DMS 273 treated with DMSO at 0.1 percent for 48 hours (cell line): Measurements from ENCODE around the gene CCDC57.
"Not testable (repeated sequence)": the region's sequence is repeated elsewhere in the genome, so short reads cannot be mapped to it uniquely, and the experiment has no call there.

ENCODE experiments used
- DNase-seq: peaks from one replicate; lab custom pipeline; 2025; lab: John Stamatoyannopoulos, UW

Gene CCDC57, protein sequence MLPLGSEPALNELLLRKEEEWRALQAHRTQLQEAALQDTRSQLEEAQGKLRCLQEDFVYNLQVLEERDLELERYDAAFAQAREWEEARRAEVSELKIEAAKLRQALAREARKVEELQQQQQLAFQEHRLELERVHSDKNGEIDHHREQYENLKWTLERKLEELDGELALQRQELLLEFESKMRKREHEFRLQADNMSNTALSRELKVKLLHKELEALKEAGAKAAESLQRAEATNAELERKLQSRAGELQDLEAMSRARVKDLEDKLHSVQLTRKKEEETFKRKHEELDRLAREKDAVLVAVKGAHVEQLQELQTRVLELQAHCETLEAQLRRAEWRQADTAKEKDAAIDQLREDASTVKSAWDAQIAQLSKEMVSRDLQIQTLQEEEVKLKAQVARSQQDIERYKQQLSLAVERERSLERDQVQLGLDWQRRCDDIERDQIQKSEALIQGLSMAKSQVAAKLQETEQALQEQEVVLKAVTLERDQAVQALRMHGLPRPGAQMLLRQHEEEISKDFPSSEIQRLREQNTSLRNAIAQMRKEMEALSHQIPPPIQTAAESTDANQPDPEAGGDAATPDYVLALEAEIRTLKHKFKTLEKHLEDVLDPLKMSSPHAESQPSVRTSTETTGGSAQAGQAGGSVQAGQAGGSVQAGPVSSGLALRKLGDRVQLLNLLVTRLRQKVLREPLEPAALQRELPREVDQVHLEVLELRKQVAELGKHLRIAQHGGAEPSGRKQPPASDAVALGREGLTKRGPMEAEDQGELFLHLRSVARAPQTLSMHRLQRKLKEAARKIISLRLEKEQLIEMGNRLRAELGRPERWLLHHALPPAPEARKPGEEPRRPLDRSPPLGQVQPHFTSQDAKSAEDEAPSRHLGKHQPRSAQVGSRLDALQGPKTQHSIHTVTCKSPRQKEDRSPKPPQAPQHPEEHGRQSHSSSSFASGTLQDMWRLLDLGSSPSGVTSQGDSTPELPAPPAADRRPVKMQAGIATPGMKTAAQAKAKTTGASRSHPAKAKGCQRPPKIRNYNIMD

DNA sequence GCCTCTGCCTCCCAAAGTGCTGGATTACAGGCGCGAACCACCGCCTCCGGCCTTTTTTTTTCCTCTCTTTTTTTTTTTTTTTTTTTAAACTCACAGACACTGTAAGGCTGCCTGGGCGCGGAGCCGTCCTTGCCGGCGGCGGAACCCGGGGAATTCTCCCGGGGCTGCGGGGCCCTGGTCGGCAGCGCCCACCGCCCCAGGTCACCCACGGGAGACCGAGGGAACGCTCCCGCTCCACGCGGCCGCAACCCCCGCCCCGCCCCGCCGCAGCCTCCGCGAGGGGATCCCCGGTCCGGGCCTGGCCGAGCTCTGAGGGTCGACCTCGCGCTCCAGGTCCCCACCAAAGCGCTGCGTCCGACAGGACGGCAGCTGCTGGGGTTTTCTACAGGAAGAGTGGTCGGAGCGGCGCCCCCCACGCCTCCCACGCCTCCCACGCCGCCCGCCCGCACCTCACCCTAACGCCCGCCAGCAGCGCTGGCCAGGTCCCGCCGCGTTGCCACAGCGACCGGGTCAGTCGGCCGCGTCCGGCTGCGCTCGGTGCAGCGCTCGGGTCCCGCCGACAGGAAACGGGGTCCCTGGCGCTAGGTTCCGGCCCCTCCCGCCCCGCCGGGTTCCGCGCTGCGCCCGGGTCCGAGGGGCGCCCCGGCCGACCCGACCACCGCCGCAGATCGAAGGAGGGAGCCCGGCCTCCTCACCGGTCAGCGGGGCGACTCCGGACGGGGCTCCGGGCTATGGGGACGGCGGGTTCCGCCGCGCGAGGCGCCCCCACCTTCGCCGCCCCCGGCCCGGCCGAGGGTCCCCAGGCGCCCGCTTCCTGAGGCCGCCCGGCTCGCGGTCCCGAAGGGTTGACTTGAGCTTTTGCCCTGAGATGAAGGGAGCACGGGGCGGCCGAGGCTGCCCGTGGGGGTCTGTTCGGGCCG is at the start of gene CCDC57:
CCDC57 (minus strand) TSS at position 512 of the 920 bp plus-strand sequence. CDS start 10,898 bp downstream, outside the sequence.
- DNase-seq: no peak

GRCh38 chr17:82262344-82262743 is 49.7 kb upstream of the CCDC57 start:
- DNase-seq: no peak

DNA sequence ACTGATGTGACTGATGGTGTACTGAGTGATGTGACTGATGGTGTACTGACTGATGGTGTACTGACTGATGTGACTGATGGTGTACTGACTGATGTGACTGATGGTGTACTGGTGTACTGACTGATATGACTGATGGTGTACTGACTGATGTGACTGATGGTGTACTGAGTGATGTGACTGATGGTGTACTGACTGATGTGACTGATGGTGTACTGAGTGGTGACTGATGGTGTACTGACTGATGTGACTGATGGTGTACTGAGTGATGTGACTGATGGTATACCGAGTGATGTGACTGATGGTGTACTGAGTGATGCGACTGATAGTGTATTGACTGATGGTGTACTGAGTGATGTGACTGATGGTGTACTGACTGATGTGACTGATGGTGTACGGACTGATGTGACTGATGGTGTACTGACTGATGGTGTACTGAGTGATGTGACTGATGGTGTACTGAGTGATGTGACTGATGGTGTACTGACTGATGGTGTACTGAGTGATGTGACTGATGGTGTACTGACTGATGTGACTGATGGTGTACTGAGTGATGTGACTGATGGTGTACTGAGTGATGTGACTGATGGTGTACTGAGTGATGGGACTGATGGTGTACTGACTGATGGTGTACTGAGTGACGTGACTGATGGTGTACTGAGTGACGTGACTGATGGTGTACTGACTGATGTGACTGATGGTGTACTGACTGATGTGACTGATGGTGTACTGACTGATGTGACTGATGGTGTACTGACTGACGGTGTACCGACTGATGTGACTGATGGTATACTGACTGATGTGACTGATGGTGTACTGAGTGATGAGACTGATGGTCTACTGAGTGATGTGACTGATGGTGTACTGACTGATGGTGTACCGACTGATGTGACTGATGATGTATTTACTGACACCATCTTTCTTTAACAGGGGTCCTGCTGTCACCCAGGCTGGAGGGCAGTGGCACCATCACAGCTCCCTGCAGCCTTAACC is 47.6 kb upstream of the CCDC57 start:
- DNase-seq: not testable (repeated sequence)

DNA sequence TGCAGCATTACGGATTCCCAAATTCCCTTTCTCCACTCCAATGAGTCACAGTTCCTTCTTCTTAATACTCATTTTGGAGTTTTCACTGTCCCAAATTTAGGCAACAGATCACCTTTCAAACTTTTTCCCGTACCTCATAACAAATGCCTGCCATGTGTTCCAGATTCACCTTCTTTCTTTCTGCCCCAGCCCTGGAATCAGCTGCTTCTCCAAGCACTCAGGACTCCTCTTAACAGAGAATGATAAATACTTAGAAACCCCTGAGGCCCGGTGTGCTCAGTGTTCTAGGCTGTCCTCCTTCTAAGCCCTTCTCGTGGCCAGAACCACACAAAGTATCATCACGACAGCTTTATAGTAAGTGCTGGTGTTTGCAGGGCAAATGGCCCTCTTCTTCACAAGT is 45.9 kb upstream of the CCDC57 start:
- no peak for DNase-seq

DNA sequence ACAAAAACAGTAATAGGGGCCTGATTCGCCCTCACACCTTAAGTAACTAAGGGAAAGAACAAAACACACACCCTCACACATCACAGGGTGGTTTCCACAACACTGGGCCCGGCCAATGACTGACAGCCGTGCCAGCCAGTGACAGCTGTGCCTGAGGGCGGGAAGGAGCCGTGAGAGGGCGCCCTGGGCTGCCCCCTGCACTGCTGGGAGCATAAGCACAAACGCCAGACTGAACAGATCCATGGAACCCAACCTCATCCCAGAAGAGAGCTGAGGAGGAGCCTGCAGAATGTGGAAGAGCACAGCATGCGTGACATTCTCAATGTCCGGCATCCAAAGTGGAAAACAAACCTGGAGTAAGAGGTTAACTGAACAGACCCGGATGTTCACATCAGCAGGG is 44.8 kb upstream of the CCDC57 start:
- no peak for DNase-seq

DNA sequence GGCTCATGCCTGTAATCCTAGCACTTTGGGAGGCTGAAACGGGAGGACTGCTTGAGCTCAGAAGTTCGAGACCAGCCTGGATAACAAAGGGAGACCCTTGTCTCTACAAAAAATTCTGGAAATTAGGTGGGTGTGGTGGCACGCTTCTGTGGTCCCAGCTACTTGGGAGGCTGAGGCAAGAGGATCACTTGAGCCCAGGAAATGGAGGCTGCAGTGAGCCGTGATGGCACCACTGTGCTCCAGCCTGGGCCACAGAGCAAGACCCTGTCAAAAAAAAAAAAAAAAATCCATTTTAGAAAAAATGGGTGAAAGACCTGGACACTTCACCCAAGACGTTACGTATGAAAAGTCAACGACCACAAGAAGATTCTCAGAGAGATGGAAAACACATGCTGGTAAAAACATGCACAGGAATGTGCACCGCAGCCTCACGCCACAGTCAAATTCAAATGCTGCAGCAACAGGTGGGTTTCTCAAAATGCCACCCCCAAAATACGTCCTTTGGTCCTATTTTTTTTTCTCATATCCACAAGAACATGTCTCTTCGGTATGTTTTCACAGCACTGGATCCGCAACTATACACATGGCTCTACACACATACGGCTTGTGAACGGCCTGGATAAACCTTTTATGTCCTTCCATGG is 43.7 kb upstream of the CCDC57 start:
- no peak for DNase-seq

- no peak for DNase-seq
Observed at GRCh38 chr17:82255402-82255972, 42.8 kb upstream of the CCDC57 start.

- not testable (repeated sequence) for DNase-seq
Observed at GRCh38 chr17:82254746-82255145, 42.1 kb upstream of the CCDC57 start.

DNA sequence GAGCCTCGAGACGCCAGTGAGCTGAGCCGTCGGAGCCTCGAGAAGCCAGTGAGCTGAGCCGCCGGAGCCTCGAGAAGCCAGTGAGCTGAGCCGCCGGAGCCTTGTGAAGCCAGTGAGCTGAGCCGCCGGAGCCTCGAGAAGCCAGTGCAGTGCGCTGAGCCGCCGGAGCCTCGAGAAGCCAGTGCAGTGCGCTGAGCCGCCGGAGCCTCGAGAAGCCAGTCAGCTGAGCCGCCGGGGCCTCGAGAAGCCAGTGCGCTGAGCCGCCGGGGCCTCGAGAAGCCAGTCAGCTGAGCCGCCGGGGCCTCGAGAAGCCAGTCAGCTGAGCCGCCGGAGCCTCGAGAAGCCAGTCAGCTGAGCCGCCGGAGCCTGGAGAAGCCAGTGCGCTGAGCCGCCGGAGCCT is 41.5 kb upstream of the CCDC57 start:
- DNase-seq: not testable (repeated sequence)

DNA sequence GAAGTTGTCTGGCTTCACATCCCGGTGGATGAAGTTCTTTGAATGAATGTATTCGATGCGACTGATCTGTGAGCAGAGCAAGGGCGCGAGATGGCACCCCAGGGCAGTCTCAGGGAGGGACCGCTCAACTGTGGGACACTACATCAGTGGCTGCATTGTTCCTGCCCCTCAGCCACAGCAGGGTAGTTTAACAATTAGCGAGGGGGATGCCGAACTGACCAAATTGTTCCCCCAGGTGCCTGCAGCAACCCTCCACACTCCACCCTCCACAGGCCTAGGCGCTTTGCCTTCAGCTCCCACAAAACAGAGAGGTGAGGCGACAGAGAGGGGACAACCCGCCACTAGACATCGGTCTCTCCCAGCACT is 40.5 kb upstream of the CCDC57 start:
- DNase-seq: no peak

- no peak for DNase-seq
Observed at GRCh38 chr17:82252511-82253178, 40.0 kb upstream of the CCDC57 start.

- DNase-seq: no peak
Observed at GRCh38 chr17:82250868-82251500, 38.3 kb upstream of the CCDC57 start.

- DNase-seq: no peak
Observed at GRCh38 chr17:82249896-82250581, 37.4 kb upstream of the CCDC57 start.

DNA sequence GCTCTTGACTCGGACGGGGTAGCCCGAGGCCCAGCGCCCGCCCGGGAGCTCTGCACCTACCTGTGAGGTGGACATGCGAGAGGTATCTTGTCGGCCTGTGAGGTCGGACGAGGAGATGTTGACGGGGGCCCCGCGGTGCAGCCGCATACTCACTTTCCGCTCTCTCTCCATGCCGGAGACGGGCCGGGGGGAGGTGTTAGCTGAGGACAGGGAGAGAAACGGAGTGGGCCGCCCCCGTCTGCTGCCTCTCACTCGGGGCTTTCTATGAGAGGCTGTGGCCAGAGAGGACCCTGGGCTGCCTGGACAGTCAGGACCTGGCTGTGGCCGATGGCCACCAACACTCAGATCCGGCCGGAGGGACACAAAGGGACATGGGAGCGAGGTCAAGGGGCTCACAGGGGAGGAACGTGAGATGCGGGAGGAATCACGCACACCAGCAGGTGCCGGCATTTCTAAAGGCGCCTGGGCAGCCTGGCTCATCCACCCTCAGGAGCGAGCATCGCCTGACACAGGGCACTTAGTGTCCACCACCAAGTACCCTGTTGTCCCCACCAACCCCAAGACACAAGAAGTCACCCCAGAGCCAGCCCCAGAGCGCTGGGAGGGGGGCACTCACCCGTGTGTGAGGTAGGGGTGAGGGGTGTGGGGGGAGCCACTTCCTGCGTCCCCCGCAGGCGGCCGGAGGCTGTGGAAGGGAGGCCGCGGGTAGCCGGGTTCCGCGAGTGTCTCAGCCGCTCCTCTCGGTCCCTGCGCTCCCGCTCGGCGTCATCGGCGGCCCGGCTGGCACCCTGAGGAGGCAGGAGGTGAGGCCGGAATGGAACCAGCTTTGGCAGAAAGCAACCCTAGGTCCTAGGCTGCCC is 36.4 kb upstream of the CCDC57 start:
- DNase-seq: no peak

DNA sequence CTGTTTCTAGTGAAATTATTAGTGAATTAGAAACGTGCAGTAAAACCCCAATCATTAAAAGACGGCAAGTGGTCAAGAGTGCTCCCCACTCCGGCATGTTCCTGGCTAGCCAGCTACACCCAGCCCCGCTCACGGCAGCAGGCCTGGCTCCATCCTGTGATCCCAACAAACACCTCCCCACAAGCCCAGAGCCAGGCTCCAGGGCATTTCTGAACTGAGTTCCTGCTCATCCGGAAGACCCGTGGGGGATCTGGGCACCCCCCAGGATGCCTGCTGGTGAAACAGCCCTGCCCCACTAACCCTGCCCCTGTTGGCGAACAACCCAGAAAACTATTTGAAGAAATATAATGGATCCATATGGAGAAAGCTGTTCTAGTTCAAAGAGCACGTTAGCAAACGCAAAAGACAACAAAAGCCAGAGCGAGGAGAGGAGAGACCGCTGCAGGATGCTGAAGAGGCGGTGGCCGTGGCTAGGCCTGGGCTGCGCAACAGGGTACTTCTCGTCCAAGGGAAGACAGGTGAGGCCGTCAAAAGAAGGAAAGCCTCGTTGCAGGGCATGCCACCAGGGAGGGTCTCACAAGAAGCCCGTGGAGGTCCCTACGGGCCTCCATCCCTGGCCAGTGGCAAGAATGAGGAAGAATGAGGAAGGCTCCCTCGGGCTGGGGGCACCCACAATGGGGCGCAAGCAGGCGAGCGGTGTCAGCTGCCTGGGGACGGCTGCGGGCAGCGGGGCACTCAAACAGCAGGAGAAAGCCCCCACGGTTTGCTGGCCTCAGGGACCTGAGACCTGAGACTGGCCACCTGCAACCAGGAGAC is 35.4 kb upstream of the CCDC57 start:
- no peak for DNase-seq

- DNase-seq: no peak
Observed at GRCh38 chr17:82247182-82247823, 34.7 kb upstream of the CCDC57 start.
